T-helper 1 cell treated with Interleukin-12 subunit alpha and Interleukin-12 subunit beta and Interleukin-4 antibody, amounts not matched to agents 30 ng/mL and 1 ng/mL, for 36 hours (primary cell): ENCODE measurements around the gene SMO. TPM values are rescaled to one million over a fixed set of nuclear protein-coding genes. Genes with fewer than 3 reads are reported as not detected.
"Not testable (repeated sequence)": the region's sequence is repeated elsewhere in the genome, so short reads cannot be mapped to it uniquely, and the experiment has no call there.

ENCODE experiments used
- intact Hi-C: fragments of 100-400 bp; cut with micrococcal nuclease; formaldehyde crosslinking; loops from one replicate; pipeline ENCODE4 v1.15.1; 2024
- total RNA-seq: library from RNA; stranded (reverse); gene quantifications from 2 replicates; pipeline ENCODE4 v1.2.3, GENCODE V29; 2022

The SMO gene
- total RNA-seq, 1 donor from 2014 or later = not detected

DNA sequence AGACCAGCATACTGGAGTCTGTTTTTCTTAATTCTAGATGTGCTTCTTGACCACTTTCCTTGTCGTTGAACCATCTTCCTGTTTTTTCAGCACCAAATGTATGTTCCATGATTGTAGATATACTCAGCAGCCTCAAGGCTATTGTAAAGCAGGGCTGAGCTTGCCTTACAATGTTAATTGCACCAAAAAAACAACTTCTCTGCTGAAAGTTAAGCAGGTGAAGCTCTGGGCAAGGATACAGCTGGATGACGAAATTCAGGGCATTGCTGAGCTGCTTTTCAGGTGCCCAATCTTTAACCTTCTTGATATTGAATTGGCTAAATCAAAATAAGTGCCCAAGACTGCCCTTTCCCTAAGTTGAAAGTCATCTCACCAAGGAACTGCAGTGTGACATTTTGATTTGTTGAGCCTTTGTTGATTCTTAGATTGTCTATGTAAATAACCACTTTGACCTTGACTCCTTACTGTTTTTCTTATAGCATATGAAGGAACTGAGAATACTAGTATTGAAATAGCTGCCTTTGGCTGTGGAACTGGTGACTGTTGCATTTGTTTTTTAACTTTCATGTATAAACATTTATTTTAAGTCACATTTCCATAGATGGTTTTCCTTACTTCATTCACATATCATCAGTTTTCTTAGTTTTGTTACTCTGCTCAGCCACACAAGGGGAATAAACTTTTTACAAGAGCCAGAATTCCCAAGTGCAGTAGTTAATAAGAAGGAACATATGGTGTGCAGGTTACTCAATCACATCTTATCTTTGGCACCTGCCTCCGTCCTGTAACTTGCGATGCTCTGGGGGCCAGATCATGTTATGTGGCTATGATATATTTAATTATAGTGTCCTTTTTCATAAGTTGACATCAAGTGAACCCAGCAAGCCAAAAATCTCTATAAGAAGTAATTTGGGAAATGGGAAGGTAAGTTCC is 39.5 kb downstream of the SMO start:
- intact Hi-C loops = loop anchor here (10.0 kb wide), 2 partner anchors 977 to 1833 kb away; partner anchors contain the start of genes SSMEM1, TMEM209 and ZNF800

DNA sequence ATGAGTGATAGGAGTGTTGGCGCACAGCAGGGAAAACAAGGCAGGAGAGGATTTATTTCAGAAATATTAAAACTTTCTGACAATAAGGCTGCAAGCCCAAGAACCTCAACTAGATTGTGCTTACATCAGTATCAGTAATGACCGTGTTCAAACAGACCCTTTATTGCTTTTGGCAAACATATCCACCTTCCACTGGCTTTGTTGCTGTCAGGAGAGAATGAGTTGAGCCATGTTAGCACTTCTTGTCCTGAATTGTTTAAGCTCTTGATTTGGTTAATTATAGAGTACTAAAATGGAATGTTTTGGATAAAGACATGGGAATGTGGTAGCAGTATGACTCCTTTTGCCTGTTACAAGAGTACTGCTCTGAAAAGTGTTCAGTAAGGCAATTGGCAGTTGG is 40.2 kb downstream of the SMO start:
- intact Hi-C loops = loop anchor here (10.0 kb wide), 2 partner anchors 976 to 1834 kb away; partner anchors contain the start of genes SSMEM1, TMEM209 and ZNF800

DNA sequence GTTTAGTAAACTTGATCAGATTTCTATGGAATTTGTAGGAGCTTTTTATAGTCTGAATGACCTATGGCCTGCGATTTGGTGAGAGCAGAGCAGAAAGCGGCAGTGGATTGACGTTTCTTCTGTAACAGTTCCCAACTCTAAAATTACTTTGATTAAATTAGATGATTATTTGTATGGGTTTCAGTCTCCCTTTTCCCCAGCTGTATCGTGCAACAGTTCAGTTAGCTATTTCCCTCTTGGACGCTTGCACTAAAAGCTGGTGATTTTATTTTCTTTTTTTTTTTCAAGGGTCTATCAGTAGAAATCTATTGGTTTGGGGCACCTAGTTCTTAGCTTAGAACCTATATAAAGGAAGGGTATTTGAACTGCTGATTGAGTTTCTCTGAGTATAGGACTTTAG is 43.2 kb downstream of the SMO start:
- intact Hi-C loops = no loop called here

GRCh38 chr7:129238546-129238945 is 50.1 kb downstream of the SMO start:
- intact Hi-C loops = no loop called here

DNA sequence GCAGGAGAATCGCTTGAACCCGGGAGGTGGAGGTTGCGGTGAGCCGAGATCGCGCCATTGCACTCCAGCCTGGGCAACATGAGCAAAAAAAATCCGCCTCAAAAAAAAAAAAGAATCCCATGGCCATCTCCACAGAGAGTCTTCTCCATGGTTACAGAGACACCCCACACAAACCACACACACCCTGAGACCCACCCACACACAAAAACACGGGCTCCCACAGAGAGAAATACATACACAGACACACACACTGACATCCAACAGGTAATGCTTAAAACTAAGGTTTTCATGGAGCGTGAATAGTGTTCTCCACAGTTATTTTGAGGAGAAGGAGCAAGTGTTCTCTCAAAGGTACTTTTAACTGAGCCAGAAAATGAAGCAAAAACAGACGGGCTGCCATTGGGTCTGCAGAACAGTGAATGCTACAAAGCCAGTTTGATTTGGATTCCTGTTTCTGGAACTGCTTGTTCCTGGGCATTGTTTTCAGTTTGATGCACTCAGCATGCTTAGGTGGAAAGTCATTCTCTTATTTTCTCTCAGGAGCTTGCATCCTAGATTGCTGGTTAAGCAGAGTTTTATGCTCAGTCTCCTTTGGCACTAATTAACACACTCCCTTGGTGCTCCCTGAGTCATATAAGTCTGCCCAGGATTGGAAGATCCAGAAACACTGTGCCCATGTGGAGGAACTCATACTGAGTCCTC is 51.8 kb downstream of the SMO start:
- intact Hi-C loops = no loop called here

DNA sequence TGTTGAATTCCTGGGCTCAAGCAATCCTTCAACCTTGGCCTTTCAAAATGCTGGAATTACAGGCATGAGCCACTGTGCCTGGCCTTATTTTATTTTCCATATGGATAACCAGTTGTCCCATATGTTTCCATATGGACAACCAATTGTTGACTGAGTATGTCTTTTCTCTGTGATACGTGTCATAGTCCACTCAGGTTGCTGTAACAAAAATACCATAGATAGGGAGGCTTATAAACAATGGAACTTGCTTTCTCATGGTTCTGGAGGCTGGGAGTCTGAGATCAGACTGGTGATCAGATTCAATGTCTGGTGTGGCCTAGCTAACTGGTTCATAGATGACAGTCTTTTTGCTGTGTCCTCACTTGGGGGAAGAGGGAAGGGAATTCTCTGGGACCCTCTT is 55.8 kb downstream of the SMO start:
- intact Hi-C loops = no loop called here

- intact Hi-C loops = no loop called here
These were observed 57.1 kb downstream of the SMO start for GRCh38 chr7:129245533-129245932.

DNA sequence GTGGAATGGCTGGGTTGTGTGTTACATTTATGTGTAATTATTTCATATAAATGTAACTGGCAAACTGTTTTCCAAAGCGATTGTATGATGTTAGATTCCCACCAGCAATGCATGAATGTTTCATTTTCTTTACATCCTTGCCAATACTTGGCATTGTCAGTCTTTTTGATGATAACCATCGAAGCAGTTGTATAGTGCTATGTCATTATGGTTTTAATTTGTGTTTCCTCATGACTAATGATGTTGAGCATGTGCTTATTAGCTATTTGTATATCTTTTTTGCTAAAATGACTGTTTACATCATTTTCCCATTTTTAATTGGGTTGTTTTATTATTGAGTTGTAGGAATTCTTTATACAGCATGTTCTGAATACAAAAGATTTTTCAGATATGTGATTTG is 58.7 kb downstream of the SMO start:
- intact Hi-C loops = no loop called here

DNA sequence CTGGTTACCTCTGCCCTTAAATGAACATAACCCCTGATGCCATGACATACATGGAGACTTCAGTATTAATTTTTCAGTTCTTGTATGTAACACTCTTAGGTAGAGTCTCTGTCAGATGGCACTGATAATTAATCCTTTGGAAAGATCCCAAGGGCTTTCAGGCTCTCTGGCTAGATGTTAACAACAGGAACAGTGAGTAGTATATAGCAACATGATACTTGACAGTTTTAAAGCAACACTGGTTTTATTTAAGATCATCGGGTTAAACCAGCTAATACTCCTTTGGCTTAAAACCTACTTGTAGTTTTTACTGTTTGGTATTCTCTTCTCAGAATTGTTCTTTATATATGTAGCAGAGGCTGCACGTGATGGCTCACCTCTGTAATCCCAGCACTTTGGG is 63.7 kb downstream of the SMO start:
- intact Hi-C loops = no loop called here

GRCh38 chr7:129252603-129253002 is 64.2 kb downstream of the SMO start:
- intact Hi-C loops = not testable (repeated sequence)

GRCh38 chr7:129255800-129256199 is 67.4 kb downstream of the SMO start:
- intact Hi-C loops = no loop called here

GRCh38 chr7:129256221-129256620 is 67.8 kb downstream of the SMO start:
- intact Hi-C loops = no loop called here

DNA sequence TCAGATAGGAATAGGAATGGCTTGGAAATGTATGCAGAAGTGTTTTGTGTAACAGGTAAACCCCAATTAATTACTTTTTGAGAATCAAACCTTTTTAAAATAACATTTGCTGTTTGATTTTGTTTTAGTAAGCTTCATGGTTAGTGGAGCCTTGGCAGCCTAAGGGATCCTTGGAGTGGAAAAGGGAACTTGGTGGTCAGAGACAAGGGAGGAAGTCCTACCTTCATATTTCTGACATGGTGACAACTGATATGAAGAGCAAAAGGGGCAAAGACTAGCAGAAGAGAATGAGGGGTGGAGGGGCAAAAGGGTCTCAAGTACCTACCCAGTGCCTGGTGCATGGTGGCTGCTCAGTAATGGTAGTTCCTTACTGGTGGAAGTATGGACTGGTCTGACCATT is 68.7 kb downstream of the SMO start:
- intact Hi-C loops = no loop called here

- intact Hi-C loops = no loop called here
These were observed 70.4 kb downstream of the SMO start for GRCh38 chr7:129258649-129259389.

DNA sequence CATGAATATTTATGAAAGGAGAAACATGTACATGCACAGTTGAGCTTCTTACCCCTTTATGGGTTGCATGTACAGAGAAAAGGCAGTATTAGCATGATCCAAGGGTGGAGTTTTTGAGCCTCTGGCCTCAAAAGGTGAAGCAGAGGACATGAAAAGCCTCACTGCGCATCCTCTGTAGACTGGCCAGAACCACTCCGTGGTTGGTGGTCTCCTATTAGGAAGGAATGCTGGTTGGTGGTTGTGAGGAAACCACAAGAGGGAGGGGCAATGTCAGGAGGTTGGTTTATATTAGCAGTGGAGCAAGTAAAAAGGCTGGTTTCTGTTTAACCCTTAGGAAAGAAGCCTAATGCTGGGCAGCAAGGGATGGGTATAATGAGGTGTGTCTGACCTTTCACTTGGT is 73.9 kb downstream of the SMO start:
- intact Hi-C loops = no loop called here

Other genes with a start within 250 kb of the SMO start
- 43.6 and 45.0 TPM in 2 replicates for gene TNPO3, start 133.5 kb upstream of the SMO start, total RNA-seq
- gene TSPAN33, start 43.9 kb upstream of the SMO start, total RNA-seq = 4.9 and 7.0 TPM in 2 replicates
- gene AHCYL2, start 36.4 kb downstream of the SMO start, total RNA-seq = 26.0 and 26.6 TPM in 2 replicates
- 38.1 and 40.2 TPM in 2 replicates for gene STRIP2, start 245.8 kb downstream of the SMO start, total RNA-seq